Measurements from ENCODE around the gene LMO2. TPM values are rescaled to one million over a fixed set of nuclear protein-coding genes. Genes with fewer than 3 reads are reported as not detected.

The LMO2 gene
- total and polyA plus RNA-seq, 2 of the 13 experiments (the other 11 are each of a cell fraction or from before 2014, with no cell fraction given), result not detected

- peaks cover 0 to 18% of the 10 kb centered on the region in 2 experiments; a peak in 2 of 5 replicates for H3K27me3 ChIP-seq (ENCODE audit: control insufficient read depth in 1 of 2, insufficient read depth in 2 of 2, low read length in 2 of 2)
- ChIA-PET CTCF (ENCODE audit: low intra/inter-chr PET ratio, low total read pairs) (no interaction called here), POLR2A (no interaction called here)
- no peaks in the 10 kb centered on the region for H4K20me1 ChIP-seq (ENCODE audit: insufficient read depth, low read length)
- ATAC-seq (no peak), FAIRE-seq (no peak), DNase-seq (ENCODE audit: low spot score) (no peak)
- H3K4me3 ChIP-seq (replicated peaks in 1 of 3; ENCODE audit: insufficient read depth in 1 of 3, low read depth in 2 of 3, low read length in 3 of 3), result no peak overlapping the region
- TF ChIP-seq RNF2 (conservative IDR thresholded peaks at IDR 0.05; ENCODE audit: low read depth), result no peak
- TF ChIP-seq, protein P1, sequence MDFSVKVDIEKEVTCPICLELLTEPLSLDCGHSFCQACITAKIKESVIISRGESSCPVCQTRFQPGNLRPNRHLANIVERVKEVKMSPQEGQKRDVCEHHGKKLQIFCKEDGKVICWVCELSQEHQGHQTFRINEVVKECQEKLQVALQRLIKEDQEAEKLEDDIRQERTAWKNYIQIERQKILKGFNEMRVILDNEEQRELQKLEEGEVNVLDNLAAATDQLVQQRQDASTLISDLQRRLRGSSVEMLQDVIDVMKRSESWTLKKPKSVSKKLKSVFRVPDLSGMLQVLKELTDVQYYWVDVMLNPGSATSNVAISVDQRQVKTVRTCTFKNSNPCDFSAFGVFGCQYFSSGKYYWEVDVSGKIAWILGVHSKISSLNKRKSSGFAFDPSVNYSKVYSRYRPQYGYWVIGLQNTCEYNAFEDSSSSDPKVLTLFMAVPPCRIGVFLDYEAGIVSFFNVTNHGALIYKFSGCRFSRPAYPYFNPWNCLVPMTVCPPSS (IDR thresholded peaks at IDR 0.05), result no peak
- TF ChIP-seq ZNF367 (CRISPR knock-in tag; IDR thresholded peaks at IDR 0.05; ENCODE audit: borderline replicate concordance), result no peak
- intact Hi-C loops (cut with micrococcal nuclease; ENCODE audit: unreplicated experiment) (no loop called here), in situ Hi-C loops (cut with HindIII; ENCODE audit: extremely low pct_ligation_motif_present, low pct_unique_long_range_greater_than_20kb) (no loop called here)
- no peaks in the 10 kb centered on the region for H3K4me1 ChIP-seq (ENCODE audit: insufficient read depth, low read length)
- no peak overlapping the region for H3K9ac ChIP-seq (ENCODE audit: insufficient read depth, low read depth, low read length)
- H3K4me2 ChIP-seq (ENCODE audit: low read depth, low read length), result no peak overlapping the region
- H3K36me3 ChIP-seq (replicated peaks in 1 of 2; ENCODE audit: control insufficient read depth in 1 of 2, insufficient read depth in 2 of 2, low read length in 2 of 2), result no peaks in the 10 kb centered on the region
- no peaks in the 10 kb centered on the region for H3K79me2 ChIP-seq (ENCODE audit: insufficient read depth, low read length)
- H3K27ac ChIP-seq (ENCODE audit: extremely low read length, insufficient read depth, low read length), result no peak overlapping the region
- 2% methylated on average over 2 of the region's 5 CpGs for WGBS (ENCODE audit: low lambda C conversion rate)
- no peak overlapping the region for H2AFZ ChIP-seq (ENCODE audit: low read length)
- no TSS peak for BruUV-seq (replicated peaks)
- no peaks in the 10 kb centered on the region for H3K9me3 ChIP-seq (ENCODE audit: low read length)
These were observed 23.6 kb upstream of the LMO2 start for GRCh38 chr11:33915526-33915925.

GRCh38 chr11:33913991-33914390, 22.1 kb upstream of the LMO2 start:
- DNase-seq (ENCODE audit: low spot score) (no peak), FAIRE-seq (no peak)
- CTCF ChIA-PET (ENCODE audit: low intra/inter-chr PET ratio, low total read pairs), result no interaction called here

More at GRCh38 chr11:33913991-33914390, 22.1 kb upstream of the LMO2 start:
- Histone ChIP-seq H3K27me3 (ENCODE audit: control insufficient read depth in 1 of 2, insufficient read depth in 2 of 2, low read length in 2 of 2) (peaks cover 0 to 21% of the 10 kb centered on the region in 2 experiments; a peak in 2 of 5 replicates), H3K4me3 (replicated peaks in 1 of 3; ENCODE audit: insufficient read depth in 1 of 3, low read depth in 2 of 3, low read length in 3 of 3) (no peak overlapping the region), H3K79me2 (ENCODE audit: insufficient read depth, low read length) (no peaks in the 10 kb centered on the region), H2AFZ (ENCODE audit: low read length) (no peak overlapping the region), H3K4me2 (ENCODE audit: low read depth, low read length) (no peak overlapping the region), H3K36me3 (replicated peaks in 1 of 2; ENCODE audit: control insufficient read depth in 1 of 2, insufficient read depth in 2 of 2, low read length in 2 of 2) (no peaks in the 10 kb centered on the region), H3K9ac (ENCODE audit: insufficient read depth, low read depth, low read length) (no peak overlapping the region), H3K4me1 (ENCODE audit: insufficient read depth, low read length) (no peaks in the 10 kb centered on the region), H3K27ac (ENCODE audit: extremely low read length, insufficient read depth, low read length) (no peak overlapping the region), H4K20me1 (ENCODE audit: insufficient read depth, low read length) (no peaks in the 10 kb centered on the region), H3K9me3 (ENCODE audit: low read length) (no peaks in the 10 kb centered on the region)
- intact Hi-C loops (cut with micrococcal nuclease; ENCODE audit: unreplicated experiment), result no loop called here
- no TSS peak for BruUV-seq (replicated peaks)
- POLR2A ChIA-PET, result no interaction called here
- TF ChIP-seq ZNF12 (CRISPR knock-in tag; IDR thresholded peaks at IDR 0.05) (peak; percentile 96), CENPT (CRISPR knock-in tag; IDR thresholded peaks at IDR 0.05; ENCODE audit: low read depth) (no peak), ZNF598 (CRISPR knock-in tag; IDR thresholded peaks at IDR 0.05; ENCODE audit: borderline replicate concordance) (no peak)
- WGBS (ENCODE audit: low lambda C conversion rate), result 14% methylated on average over 2 of the region's 2 CpGs
- in situ Hi-C loops (cut with HindIII; ENCODE audit: extremely low pct_ligation_motif_present, low pct_unique_long_range_greater_than_20kb), result no loop called here
- ATAC-seq, result no peak
